Retinal pigment epithelial cell (primary cell): ENCODE data around the gene THEMIS2.
"Not testable (repeated sequence)": the region's sequence is repeated elsewhere in the genome, so short reads cannot be mapped to it uniquely, and the experiment has no call there.

Source experiments
- DNase-seq: peaks from one replicate; pipeline ENCODE4 v3.0.0-alpha.2; 2010; ENCODE audit warnings: low read depth
- H3K4me3 ChIP-seq: 2 replicates; pipeline ENCODE4 v1.5.1; 2011; ENCODE audit warnings: mild to moderate bottlenecking, low read length, control low read depth, moderate library complexity
- CTCF ChIP-seq: conservative IDR thresholded peaks from 2 replicates; pipeline ENCODE4 v1.5.1; 2011; ENCODE audit warnings: low read depth, low read length, control low read depth, inconsistent platforms

Gene THEMIS2

DNA sequence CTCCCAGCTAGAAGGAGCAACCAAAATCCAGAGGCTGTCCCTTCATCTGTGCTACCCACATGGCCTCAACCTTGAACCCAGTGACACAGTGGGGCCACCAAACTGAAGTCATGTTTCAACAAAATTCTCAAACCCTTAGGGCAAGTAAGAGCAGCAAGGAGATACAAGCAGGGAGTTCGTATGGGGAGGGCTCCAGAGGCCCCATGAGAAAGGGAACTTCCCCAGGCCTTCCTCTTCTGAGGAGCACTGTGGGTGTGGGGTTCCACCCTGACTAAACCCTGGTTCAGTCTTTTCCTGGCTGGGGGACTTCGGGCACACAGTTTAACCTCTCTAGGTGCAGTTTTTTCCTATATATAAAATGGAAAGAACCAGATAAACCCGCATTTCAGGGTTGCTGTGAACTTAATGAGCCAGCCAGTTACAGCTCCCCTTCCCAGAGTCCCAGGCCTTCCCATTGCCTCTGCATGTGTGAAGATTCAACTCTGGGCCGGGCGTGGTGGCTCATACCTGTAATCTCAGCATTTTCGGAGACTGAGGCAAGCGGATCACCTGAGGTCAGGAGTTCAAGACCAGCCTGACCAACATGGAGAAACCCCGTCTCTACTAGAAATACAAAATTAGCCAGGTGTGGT, 8.0 kb upstream of the THEMIS2 start:
- no peak for TF ChIP-seq CTCF
- H3K4me3 ChIP-seq = no peak overlapping the region
- DNase-seq = no peak

- no peak for DNase-seq
- H3K4me3 ChIP-seq = no peak overlapping the region
- no peak for TF ChIP-seq CTCF
These were observed 6.5 kb upstream of the THEMIS2 start for GRCh38 chr1:27865821-27866220.

GRCh38 chr1:27868556-27868931, 3.8 kb upstream of the THEMIS2 start:
- DNase-seq = no peak
- no peak overlapping the region for H3K4me3 ChIP-seq
- TF ChIP-seq CTCF = no peak

- H3K4me3 ChIP-seq = no peak overlapping the region
- no peak for DNase-seq
- no peak for TF ChIP-seq CTCF
These were observed 3.2 kb upstream of the THEMIS2 start for GRCh38 chr1:27868932-27869718.

DNA sequence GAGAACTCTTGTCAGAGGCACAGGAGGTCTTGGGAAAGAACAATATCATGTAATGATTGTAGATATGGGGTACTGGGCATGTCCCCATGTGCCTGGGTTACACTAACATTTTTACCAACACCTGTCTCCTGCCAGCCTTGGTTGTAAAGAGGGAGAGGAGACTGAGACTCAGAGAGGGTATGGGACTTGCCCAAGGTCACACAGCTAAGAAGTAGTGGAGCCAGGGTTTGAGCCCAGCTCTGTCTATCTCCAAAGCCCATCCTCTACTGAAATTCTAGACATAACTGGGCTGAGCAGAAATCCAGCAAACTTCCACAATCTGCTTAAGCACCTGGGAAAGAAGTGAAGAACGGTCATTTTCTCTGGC, 2.6 kb upstream of the THEMIS2 start:
- no peak overlapping the region for H3K4me3 ChIP-seq
- no peak for DNase-seq
- TF ChIP-seq CTCF = no peak

DNA sequence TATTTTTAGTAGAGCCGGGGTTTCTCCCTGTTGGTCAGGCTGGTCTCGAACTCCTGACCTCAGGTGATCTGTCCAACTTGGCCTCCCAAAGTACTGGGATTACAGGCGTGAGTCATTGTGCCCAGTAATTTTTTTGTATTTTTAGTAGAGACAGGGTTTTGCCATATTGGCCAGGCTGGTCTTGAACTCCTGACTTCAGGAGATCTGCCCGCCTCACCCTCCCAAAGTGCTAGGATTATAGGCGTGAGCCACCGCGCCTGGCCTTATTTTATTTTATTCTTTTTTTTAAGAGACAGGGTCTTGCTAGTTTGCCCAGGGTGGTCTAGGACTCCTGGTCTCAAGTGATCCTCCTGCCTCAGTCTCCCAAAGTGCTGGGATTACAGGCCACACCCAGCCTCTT, 1.3 kb upstream of the THEMIS2 start:
- not testable (repeated sequence) for DNase-seq, H3K4me3 ChIP-seq

DNA sequence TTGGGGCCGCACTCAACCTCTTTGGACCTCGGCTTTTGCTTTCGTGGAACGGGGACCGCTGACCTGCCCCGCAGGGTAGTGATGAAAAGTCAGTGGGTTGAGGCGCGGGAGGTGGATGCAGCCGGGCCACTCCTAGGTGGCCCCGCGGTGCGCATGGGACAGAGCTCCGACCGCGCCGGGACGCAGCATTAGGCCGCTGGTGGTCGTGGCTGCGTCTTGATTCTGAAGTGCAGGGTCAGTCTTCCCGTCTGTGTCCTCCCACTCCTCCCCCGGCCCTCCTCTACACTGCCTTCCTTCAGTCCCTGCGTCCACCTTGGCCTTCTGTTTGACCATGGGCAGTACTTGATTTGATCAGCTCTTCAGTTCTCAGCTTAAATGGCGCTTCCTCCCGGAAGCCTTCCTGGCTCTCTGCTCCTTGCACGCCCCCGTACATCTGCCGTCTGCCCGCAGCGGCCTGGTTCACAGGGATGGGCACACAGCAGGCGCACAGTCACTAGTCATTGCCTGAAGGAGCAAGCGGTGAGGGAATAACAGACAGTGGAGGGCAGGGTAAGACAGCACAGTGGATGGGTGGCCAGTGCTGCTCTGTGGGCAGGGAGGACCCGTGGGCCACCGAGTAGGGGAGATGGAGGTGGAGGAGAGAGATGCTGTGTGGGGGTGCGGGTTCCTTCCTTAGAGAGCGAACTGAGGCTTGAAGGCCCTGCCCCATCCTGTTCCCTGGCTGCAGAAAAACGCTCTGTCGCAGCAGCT, 633 bp downstream of the THEMIS2 start:
- no peak for DNase-seq
- no peak for TF ChIP-seq CTCF
- H3K4me3 ChIP-seq = peak overlapping the region; percentile 61
